HEK293 (cell line): ENCODE measurements around the gene ICAM3.

Experiments
- YY1 ChIP-seq: fragments of 450-650 bp; formaldehyde crosslinking; IDR thresholded peaks from 2 replicates; pipeline ENCODE4 v1.5.1; 2018; ENCODE audit warnings: missing biosample characterization, missing genetic modification characterization
- ZNF2 ChIP-seq: fragments of 450-650 bp; formaldehyde crosslinking; IDR thresholded peaks from 2 replicates; pipeline ENCODE4 v1.5.1; 2016; ENCODE audit warnings: missing biosample characterization, missing genetic modification characterization
- ZNF24 ChIP-seq: fragments of 450-650 bp; formaldehyde crosslinking; IDR thresholded peaks from 2 replicates; pipeline ENCODE4 v1.5.1; 2016; ENCODE audit warnings: missing biosample characterization, missing genetic modification characterization
- ZNF292 ChIP-seq: fragments of 450-650 bp; formaldehyde crosslinking; IDR thresholded peaks from 2 replicates; pipeline ENCODE4 v1.5.1; 2016; ENCODE audit warnings: low read depth, missing biosample characterization, missing genetic modification characterization, borderline replicate concordance
- ZNF416 ChIP-seq: fragments of 450-650 bp; formaldehyde crosslinking; IDR thresholded peaks from 2 replicates; pipeline ENCODE4 v1.5.1; 2016; ENCODE audit warnings: missing biosample characterization, missing genetic modification characterization
- ZNF629 ChIP-seq: fragments of 450-650 bp; formaldehyde crosslinking; IDR thresholded peaks from 2 replicates; pipeline ENCODE4 v1.5.1; 2017; ENCODE audit warnings: missing biosample characterization, missing genetic modification characterization
- ZNF658 ChIP-seq: fragments of 450-650 bp; formaldehyde crosslinking; IDR thresholded peaks from 2 replicates; pipeline ENCODE4; 2016; ENCODE audit warnings: missing biosample characterization, missing genetic modification characterization
- TF ChIP-seq, protein P1 (sequence below): fragments of 450-650 bp; formaldehyde crosslinking; IDR thresholded peaks from 2 replicates; pipeline ENCODE4 v1.5.1; 2016; ENCODE audit warnings: missing biosample characterization, missing genetic modification characterization
- TF ChIP-seq, protein P2 (sequence below): fragments of 450-650 bp; formaldehyde crosslinking; IDR thresholded peaks from 2 replicates; pipeline ENCODE4 v1.5.1; 2016; ENCODE audit warnings: missing biosample characterization, missing genetic modification characterization
- TF ChIP-seq, protein P3 (sequence below): fragments of 450-650 bp; formaldehyde crosslinking; IDR thresholded peaks from 2 replicates; pipeline ENCODE4; 2016; ENCODE audit warnings: missing biosample characterization, missing genetic modification characterization
- TF ChIP-seq, protein P4 (sequence below): fragments of 450-650 bp; formaldehyde crosslinking; IDR thresholded peaks from 2 replicates; pipeline ENCODE4 v1.5.1; 2017; ENCODE audit warnings: missing biosample characterization, mild to moderate bottlenecking, missing genetic modification characterization, moderate library complexity

DNA sequence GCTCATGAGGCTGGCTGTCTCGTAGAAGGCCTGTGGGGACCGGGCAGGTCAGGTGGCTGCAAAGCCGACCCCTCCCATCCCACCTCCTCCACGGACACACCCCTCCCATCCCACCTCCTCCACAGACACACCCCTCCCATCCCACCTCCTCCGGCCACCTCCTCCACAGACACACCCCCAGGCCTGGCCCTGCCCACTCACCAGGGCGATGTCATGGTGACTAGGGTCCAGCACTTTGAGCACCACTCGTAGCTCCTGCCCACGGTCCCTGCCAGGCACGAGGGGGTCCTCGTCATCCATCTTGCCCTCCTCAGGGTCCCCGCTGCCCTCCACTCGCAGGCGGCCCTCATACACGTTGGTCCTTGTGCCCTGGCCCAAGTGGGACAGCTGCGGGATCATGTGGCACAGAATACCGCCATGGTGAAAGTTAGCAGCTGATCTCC lies 22.2 kb upstream of the ICAM3 start:
- TF ChIP-seq ZNF24 (tag by site-specific recombination), result no peak
- TF ChIP-seq, protein P1, sequence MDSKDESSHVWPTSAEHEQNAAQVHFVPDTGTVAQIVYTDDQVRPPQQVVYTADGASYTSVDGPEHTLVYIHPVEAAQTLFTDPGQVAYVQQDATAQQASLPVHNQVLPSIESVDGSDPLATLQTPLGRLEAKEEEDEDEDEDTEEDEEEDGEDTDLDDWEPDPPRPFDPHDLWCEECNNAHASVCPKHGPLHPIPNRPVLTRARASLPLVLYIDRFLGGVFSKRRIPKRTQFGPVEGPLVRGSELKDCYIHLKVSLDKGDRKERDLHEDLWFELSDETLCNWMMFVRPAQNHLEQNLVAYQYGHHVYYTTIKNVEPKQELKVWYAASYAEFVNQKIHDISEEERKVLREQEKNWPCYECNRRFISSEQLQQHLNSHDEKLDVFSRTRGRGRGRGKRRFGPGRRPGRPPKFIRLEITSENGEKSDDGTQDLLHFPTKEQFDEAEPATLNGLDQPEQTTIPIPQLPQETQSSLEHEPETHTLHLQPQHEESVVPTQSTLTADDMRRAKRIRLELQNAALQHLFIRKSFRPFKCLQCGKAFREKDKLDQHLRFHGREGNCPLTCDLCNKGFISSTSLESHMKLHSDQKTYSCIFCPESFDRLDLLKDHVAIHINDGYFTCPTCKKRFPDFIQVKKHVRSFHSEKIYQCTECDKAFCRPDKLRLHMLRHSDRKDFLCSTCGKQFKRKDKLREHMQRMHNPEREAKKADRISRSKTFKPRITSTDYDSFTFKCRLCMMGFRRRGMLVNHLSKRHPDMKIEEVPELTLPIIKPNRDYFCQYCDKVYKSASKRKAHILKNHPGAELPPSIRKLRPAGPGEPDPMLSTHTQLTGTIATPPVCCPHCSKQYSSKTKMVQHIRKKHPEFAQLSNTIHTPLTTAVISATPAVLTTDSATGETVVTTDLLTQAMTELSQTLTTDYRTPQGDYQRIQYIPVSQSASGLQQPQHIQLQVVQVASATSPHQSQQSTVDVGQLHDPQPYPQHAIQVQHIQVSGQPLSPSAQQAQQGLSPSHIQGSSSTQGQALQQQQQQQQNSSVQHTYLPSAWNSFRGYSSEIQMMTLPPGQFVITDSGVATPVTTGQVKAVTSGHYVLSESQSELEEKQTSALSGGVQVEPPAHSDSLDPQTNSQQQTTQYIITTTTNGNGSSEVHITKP, result no peak
- no peak for TF ChIP-seq YY1 (tag by site-specific recombination)
- TF ChIP-seq ZNF629 (tag by site-specific recombination), result no peak
- TF ChIP-seq, protein P2, sequence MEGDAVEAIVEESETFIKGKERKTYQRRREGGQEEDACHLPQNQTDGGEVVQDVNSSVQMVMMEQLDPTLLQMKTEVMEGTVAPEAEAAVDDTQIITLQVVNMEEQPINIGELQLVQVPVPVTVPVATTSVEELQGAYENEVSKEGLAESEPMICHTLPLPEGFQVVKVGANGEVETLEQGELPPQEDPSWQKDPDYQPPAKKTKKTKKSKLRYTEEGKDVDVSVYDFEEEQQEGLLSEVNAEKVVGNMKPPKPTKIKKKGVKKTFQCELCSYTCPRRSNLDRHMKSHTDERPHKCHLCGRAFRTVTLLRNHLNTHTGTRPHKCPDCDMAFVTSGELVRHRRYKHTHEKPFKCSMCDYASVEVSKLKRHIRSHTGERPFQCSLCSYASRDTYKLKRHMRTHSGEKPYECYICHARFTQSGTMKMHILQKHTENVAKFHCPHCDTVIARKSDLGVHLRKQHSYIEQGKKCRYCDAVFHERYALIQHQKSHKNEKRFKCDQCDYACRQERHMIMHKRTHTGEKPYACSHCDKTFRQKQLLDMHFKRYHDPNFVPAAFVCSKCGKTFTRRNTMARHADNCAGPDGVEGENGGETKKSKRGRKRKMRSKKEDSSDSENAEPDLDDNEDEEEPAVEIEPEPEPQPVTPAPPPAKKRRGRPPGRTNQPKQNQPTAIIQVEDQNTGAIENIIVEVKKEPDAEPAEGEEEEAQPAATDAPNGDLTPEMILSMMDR (tag by site-specific recombination), result no peak
- TF ChIP-seq ZNF292 (tag by site-specific recombination), result no peak
- TF ChIP-seq ZNF2 (tag by site-specific recombination), result no peak
- no peak for TF ChIP-seq ZNF658 (tag by site-specific recombination)
- TF ChIP-seq, protein P3, sequence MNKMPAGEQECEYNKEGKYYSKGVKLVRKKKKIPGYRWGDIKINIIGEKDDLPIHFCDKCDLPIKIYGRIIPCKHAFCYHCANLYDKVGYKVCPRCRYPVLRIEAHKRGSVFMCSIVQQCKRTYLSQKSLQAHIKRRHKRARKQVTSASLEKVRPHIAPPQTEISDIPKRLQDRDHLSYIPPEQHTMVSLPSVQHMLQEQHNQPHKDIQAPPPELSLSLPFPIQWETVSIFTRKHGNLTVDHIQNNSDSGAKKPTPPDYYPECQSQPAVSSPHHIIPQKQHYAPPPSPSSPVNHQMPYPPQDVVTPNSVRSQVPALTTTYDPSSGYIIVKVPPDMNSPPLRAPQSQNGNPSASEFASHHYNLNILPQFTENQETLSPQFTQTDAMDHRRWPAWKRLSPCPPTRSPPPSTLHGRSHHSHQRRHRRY (tag by site-specific recombination), result no peak
- no peak for TF ChIP-seq ZNF416 (tag by site-specific recombination)
- TF ChIP-seq, protein P4, sequence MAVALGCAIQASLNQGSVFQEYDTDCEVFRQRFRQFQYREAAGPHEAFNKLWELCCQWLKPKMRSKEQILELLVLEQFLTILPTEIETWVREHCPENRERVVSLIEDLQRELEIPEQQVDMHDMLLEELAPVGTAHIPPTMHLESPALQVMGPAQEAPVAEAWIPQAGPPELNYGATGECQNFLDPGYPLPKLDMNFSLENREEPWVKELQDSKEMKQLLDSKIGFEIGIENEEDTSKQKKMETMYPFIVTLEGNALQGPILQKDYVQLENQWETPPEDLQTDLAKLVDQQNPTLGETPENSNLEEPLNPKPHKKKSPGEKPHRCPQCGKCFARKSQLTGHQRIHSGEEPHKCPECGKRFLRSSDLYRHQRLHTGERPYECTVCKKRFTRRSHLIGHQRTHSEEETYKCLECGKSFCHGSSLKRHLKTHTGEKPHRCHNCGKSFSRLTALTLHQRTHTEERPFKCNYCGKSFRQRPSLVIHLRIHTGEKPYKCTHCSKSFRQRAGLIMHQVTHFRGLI (tag by site-specific recombination), result no peak
